Skeletal muscle satellite cell (primary cell): ENCODE measurements around the gene DHRS7C.

Experiments used
- H3K27me3 ChIP-seq: 2 replicates; pipeline ENCODE4 v1.7.0; 2013; ENCODE audit warnings: low read length; ENCODE audit not compliant: control insufficient read depth, insufficient read depth
- H3K36me3 ChIP-seq: 2 replicates; pipeline ENCODE4 v1.7.0; 2013; ENCODE audit warnings: mild to moderate bottlenecking, control low read depth, low read length; ENCODE audit not compliant: insufficient read depth
- H3K4me1 ChIP-seq: 2 replicates; pipeline ENCODE4 v1.7.0; 2013; ENCODE audit warnings: low read length; ENCODE audit not compliant: control insufficient read depth, insufficient read depth
- H3K4me2 ChIP-seq: 2 replicates; pipeline ENCODE4 v1.7.0; 2013; ENCODE audit warnings: mild to moderate bottlenecking, low read length
- H3K4me3 ChIP-seq: 2 replicates; pipeline ENCODE4 v1.7.0; 2013; ENCODE audit warnings: low read length
- H3K9ac ChIP-seq: 2 replicates; pipeline ENCODE4 v1.7.0; 2013; ENCODE audit warnings: mild to moderate bottlenecking, low read depth, low read length, moderate library complexity
- H3K9me3 ChIP-seq: replicated peaks from 2 replicates; pipeline ENCODE4 v1.7.0; 2013; ENCODE audit warnings: mild to moderate bottlenecking, control low read depth, low read length

DHRS7C gene

DNA sequence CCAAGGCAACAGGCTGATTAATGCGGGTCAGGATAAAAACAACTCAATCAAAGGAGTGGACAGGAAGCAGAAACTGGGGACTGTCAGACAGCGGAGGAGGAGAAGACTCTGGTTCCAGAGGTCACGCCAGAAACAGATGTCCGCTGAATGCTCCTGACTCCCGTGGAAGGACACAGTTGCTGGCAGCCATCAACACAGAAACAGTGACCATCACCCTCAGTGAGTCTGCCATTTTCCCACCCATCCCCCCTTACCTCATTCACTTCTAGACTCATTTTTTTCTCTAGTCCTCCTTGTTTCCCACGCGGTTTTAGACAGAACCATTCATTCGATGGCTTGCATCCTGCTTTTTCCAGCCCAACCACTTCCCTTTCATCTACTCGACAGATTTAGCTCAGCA, 40.9 kb downstream of the DHRS7C start:
- Histone ChIP-seq H3K4me1 (no peaks in the 10 kb centered on the region), H3K36me3 (no peaks in the 10 kb centered on the region), H3K9me3 (no peaks in the 10 kb centered on the region)

DNA sequence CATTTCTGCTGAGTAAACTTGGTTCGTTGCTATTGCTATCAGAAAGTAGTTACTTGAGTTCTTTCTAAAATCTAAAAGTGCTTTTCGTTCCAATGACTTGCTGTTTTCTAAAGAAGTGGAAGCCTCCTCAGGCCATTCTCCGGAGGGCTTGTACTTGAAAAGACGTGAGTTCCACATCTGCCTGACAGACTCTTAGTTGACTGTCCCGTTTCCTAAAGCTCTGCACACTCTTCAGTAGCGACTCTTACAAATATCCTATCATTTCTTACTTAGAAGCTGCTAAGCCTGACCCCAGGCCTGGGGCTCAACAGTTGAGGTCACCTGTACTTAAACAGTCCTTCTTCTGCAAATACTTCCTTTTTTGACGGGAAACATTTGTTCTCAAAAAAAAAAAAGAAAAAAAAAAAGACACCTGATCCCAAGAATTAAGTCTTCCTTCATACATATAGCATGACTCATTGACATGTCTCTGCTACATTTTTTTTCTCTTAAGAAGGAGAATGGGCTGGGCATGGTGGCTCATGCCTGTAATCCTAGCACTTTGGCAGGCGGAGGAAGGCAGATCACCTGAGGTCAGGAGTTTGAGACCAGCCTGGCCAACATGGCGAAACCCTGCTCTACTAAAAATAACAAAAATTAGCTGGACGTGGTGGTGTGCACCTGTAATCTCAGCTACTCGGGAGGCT, 61.5 kb downstream of the DHRS7C start:
- H3K9ac ChIP-seq: no peak overlapping the region

More for the DNA sequence above, 40.9 kb downstream of the DHRS7C start:
- Histone ChIP-seq H3K27me3 (no peaks in the 10 kb centered on the region), H3K4me2 (no peak overlapping the region), H3K4me3 (no peak overlapping the region), H3K9ac (no peak overlapping the region)

DNA sequence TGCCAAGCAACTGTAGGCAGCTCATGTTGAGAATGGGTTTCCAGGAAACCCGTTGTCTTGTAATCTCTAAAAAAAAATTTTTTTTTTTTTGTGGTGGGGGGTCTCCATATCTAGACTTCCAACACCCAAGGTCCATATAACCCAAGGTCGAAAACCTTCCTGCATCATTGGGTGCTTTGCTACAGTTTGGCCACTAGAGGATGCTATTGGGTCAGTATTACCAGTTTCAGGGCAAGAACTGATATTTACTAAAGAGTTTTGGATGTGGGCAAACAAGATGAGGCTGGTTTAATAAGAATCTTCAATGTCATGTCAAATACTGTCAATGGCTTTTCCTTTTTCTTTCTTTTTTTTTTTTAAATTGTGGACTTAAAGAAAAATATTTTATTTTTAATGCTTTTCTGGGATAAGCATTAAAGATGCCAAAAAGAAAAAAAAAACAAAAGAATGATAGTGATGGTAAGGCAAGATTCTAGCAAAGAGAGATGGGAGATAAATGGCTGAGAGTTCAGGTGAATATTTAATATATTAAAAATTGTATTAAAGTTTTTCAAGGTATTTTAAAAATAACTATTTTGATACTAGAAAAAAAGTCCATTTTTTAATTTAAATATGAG, 62.2 kb downstream of the DHRS7C start:
- no peaks in the 10 kb centered on the region for H3K9me3 ChIP-seq
- H3K36me3 ChIP-seq: no peaks in the 10 kb centered on the region
- H3K9ac ChIP-seq: no peak overlapping the region
- H3K4me1 ChIP-seq: no peaks in the 10 kb centered on the region
- no peak overlapping the region for H3K4me3 ChIP-seq
- no peak overlapping the region for H3K4me2 ChIP-seq
- peaks cover 3% of the 10 kb centered on the region for H3K27me3 ChIP-seq

More for the DNA sequence above, 61.5 kb downstream of the DHRS7C start:
- Histone ChIP-seq H3K9me3 (no peaks in the 10 kb centered on the region), H3K4me2 (no peak overlapping the region), H3K36me3 (no peaks in the 10 kb centered on the region), H3K4me3 (no peak overlapping the region), H3K27me3 (peaks cover 3% of the 10 kb centered on the region), H3K4me1 (no peaks in the 10 kb centered on the region)

DNA sequence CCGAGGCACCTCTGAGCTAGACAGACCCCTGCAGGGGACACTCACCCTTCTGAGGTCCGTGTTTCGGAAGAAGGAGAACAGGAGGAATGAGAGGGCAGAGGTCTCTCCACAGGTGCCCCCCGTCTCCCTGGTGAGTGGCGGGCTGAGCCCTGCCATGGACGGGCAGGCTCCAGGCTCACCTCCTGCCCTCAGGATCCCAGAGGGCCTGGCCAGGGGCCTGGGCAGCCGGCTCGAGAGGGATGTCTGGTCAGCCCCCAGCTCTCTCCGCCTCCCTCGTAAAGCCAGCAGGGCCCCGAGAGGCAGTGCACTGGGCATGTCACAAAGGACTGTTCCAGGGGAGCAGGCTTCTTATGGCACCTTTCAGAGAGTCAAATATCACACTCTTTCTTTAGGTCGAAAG, 62.8 kb downstream of the DHRS7C start:
- no peaks in the 10 kb centered on the region for H3K4me1 ChIP-seq
- no peak overlapping the region for H3K4me3 ChIP-seq
- H3K27me3 ChIP-seq: peaks cover 3% of the 10 kb centered on the region

DNA sequence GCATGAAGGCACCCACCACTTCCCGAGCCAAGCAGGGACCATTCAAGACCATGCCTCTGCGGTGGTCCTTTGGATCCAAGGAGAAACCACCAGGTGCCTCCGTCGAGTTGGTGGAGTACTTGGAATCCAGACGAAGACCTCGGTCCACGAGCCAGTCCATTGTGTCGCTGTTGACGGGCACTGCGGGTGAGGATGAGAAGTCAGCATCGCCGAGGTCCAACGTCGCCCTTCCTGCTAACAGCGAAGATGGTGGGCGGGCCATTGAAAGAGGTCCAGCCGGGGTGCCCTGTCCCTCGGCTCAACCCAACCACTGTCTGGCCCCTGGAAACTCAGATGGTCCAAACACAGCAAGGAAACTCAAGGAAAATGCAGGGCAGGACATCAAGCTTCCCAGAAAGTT, 63.4 kb downstream of the DHRS7C start:
- no peak overlapping the region for H3K9ac ChIP-seq
- no peak overlapping the region for H3K4me2 ChIP-seq
- H3K36me3 ChIP-seq: no peaks in the 10 kb centered on the region
- H3K27me3 ChIP-seq: peaks cover 3% of the 10 kb centered on the region
- H3K9me3 ChIP-seq: no peaks in the 10 kb centered on the region
- H3K4me3 ChIP-seq: no peak overlapping the region
- no peaks in the 10 kb centered on the region for H3K4me1 ChIP-seq

More for the DNA sequence above, 62.8 kb downstream of the DHRS7C start:
- no peaks in the 10 kb centered on the region for H3K36me3 ChIP-seq
- H3K9ac ChIP-seq: no peak overlapping the region
- no peaks in the 10 kb centered on the region for H3K9me3 ChIP-seq
- no peak overlapping the region for H3K4me2 ChIP-seq

DNA sequence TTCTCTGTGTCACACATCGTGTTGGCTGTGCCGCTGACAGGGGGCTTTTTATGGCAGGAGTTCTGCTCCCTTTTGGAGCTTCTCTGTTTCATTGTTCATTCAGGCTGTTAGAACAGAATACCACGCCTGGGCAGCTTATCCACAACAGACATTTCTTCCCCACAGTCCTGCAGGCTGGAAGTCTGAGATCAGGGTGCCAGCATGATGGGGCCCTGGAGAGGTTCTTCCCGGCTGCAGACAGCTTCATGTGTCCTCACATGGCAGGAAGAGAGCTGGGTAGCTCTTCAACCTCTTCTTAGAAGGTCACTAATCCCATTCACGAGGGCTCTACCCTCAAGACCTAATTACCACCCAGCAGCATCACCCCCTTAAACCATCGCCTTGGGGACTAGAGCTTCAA, 65.1 kb downstream of the DHRS7C start:
- Histone ChIP-seq H3K4me3 (no peak overlapping the region), H3K4me2 (no peak overlapping the region), H3K27me3 (peaks cover 3% of the 10 kb centered on the region), H3K36me3 (no peaks in the 10 kb centered on the region), H3K9me3 (no peaks in the 10 kb centered on the region), H3K4me1 (no peaks in the 10 kb centered on the region), H3K9ac (no peak overlapping the region)

DNA sequence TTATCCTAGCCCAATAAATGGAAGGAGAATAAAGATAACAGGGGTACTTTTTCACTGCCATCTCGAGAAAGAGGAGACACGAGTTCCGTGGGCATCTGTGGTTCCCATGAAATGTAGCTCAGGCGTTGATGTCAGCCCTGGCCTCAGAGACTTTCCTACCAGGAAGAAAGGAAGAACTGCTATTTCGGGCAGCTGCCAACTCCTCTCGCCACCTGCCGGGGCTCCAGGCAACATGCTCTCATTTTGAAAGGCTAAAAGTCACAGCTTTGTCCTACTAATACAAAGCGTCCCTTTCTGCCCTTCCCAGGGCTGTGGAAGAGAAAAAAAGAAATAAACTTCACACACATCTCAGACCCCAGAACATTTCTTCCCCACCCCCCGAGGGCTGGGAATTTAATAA, 65.8 kb downstream of the DHRS7C start:
- H3K9ac ChIP-seq: no peak overlapping the region
- H3K9me3 ChIP-seq: no peaks in the 10 kb centered on the region
- H3K4me2 ChIP-seq: no peak overlapping the region
- no peaks in the 10 kb centered on the region for H3K36me3 ChIP-seq
- no peak overlapping the region for H3K4me3 ChIP-seq
- H3K4me1 ChIP-seq: no peaks in the 10 kb centered on the region
- H3K27me3 ChIP-seq: peaks cover 3% of the 10 kb centered on the region
